SK-N-SH (cell line): Measurements from ENCODE around the gene DIAPH2. TPM values are rescaled to one million over a fixed set of nuclear protein-coding genes. Genes with fewer than 3 reads are reported as not detected.

Experiments used
- CTCF ChIA-PET: fragments of 300-600, 350-600 bp; formaldehyde crosslinking; extraction: SDS; loops from one replicate; lab custom pipeline; 2021; lab: Yijun Ruan, JAX
- POLR2A ChIA-PET: fragments of 350-600 bp; sonication (Branson Sonifier 250); formaldehyde crosslinking; extraction: SDS; loops from one replicate; lab custom pipeline; 2020; ENCODE audit warnings: antibody characterized with exemption, inconsistent platforms; lab: Yijun Ruan, JAX
- DNase-seq: peaks from one replicate; pipeline ENCODE4 v3.0.0; 2012
- H2AFZ ChIP-seq: fragments of 200-600 bp; sonication (generic); 2 replicates; pipeline ENCODE4 v1.8.1; 2016; ENCODE audit warnings: antibody characterized with exemption, mild to moderate bottlenecking, low read depth
- H3F3A ChIP-seq: fragments of 200-600 bp; sonication (generic); replicated peaks from 2 replicates; pipeline ENCODE3; 2016; ENCODE audit warnings: antibody characterized with exemption, mild to moderate bottlenecking; ENCODE audit not compliant: insufficient read depth
- H3K27ac ChIP-seq, 2 experiments: fragments of 200-500 bp in 1 of 2; fragments of 200-600 bp in 1 of 2; sonication (Bioruptor generic) in 1 of 2; sonication (generic), shearing (Covaris generic) in 1 of 2; 2 replicates each; pipeline versions ENCODE4 v1.5.1 to v1.6.1; 2014 to 2016; ENCODE audit warnings: low read depth in 2 of 2, inconsistent platforms in 1 of 2, low read length in 1 of 2, mild to moderate bottlenecking in 1 of 2, mixed read lengths in 1 of 2
- H3K27me3 ChIP-seq: fragments of 200-600 bp; sonication (generic), shearing (Covaris generic); 2 replicates; pipeline ENCODE4 v1.6.1; 2016; ENCODE audit warnings: mixed run types; ENCODE audit not compliant: insufficient read depth
- H3K36me3 ChIP-seq, 2 experiments: fragments of 200-500 bp in 1 of 2; fragments of 200-600 bp in 1 of 2; sonication (Bioruptor generic) in 1 of 2; sonication (generic) in 1 of 2; replicated peaks in 1 of 2; 2 replicates each; pipeline versions ENCODE3 to v1.5.1; 2014 to 2016; ENCODE audit warnings: low read length in 1 of 2, mild to moderate bottlenecking in 1 of 2; ENCODE audit not compliant: insufficient read depth in 2 of 2, control insufficient read depth in 1 of 2
- H3K4me1 ChIP-seq, 2 experiments: fragments of 200-500 bp in 1 of 2; fragments of 200-600 bp in 1 of 2; sonication (Bioruptor generic) in 1 of 2; sonication (generic), shearing (Covaris generic) in 1 of 2; 2 replicates each; pipeline versions ENCODE4 v1.5.1 to v1.6.1; 2014 to 2016; ENCODE audit warnings: low read depth in 1 of 2, low read length in 1 of 2, mixed run types in 1 of 2; ENCODE audit not compliant: insufficient read depth in 2 of 2, control insufficient read depth in 1 of 2
- H3K4me2 ChIP-seq: fragments of 200-600 bp; sonication (generic), shearing (Covaris generic); 2 replicates; pipeline ENCODE4 v1.6.1; 2017; ENCODE audit warnings: mixed run types
- H3K4me3 ChIP-seq, 2 experiments: fragments of 200-500 bp in 1 of 2; fragments of 200-600 bp in 1 of 2; sonication (Bioruptor generic) in 1 of 2; sonication (generic), shearing (Covaris generic) in 1 of 2; 2 replicates each; pipeline versions ENCODE4 v1.5.1 to v1.8.1; 2014 to 2016; ENCODE audit warnings: low read depth in 2 of 2, inconsistent platforms in 1 of 2, low read length in 1 of 2, mild to moderate bottlenecking in 1 of 2, mixed read lengths in 1 of 2, moderate library complexity in 1 of 2
- H3K79me2 ChIP-seq: fragments of 200-600 bp; sonication (generic); 2 replicates; pipeline ENCODE4 v1.8.1; 2017; ENCODE audit warnings: mild to moderate bottlenecking; ENCODE audit not compliant: insufficient read depth
- H3K9ac ChIP-seq: fragments of 200-600 bp; sonication (generic); 2 replicates; pipeline ENCODE4 v1.6.1; 2017; ENCODE audit warnings: mixed run types
- H3K9me2 ChIP-seq: fragments of 200-600 bp; sonication (generic); 2 replicates; pipeline ENCODE4 v1.6.1; 2017; ENCODE audit warnings: mixed run types
- H3K9me3 ChIP-seq: fragments of 200-600 bp; sonication (generic); 2 replicates; pipeline ENCODE4 v1.6.1; 2017; ENCODE audit warnings: mixed run types, mild to moderate bottlenecking, moderate library complexity
- H4K20me1 ChIP-seq: fragments of 200-600 bp; sonication (generic); 2 replicates; pipeline ENCODE4 v1.6.1; 2017; ENCODE audit warnings: mild to moderate bottlenecking, mixed run types; ENCODE audit not compliant: insufficient read depth
- EP300 ChIP-seq, 2 experiments: IDR thresholded peaks; 2 replicates each; pipeline versions ENCODE4 v1.4.0 to v1.6.1; 2012; ENCODE audit warnings: borderline replicate concordance in 1 of 2, low read depth in 1 of 2, low read length in 1 of 2
- FOXJ3 ChIP-seq: sonication (generic); formaldehyde crosslinking; IDR thresholded peaks from 2 replicates; pipeline ENCODE4 v1.5.1; 2020; ENCODE audit warnings: mild to moderate bottlenecking, missing genetic modification reagents
- FOXM1 ChIP-seq: IDR thresholded peaks from 2 replicates; pipeline ENCODE4 v1.4.0; 2012; ENCODE audit warnings: low read depth, mild to moderate bottlenecking
- GATA2 ChIP-seq: sonication (generic); formaldehyde crosslinking; IDR thresholded peaks from 2 replicates; pipeline ENCODE4 v1.5.0; 2020; ENCODE audit warnings: mild to moderate bottlenecking, missing genetic modification reagents
- JUND ChIP-seq: IDR thresholded peaks from 2 replicates; pipeline ENCODE4 v1.4.0; 2012
- MXI1 ChIP-seq: IDR thresholded peaks from 2 replicates; pipeline ENCODE4 v1.6.1; 2012; ENCODE audit warnings: mild to moderate bottlenecking, low read depth, low read length, improper control_type of control experiment
- NFIC ChIP-seq: IDR thresholded peaks from 2 replicates; pipeline ENCODE4 v1.4.0; 2012; ENCODE audit warnings: borderline replicate concordance
- NRF1 ChIP-seq: IDR thresholded peaks from 2 replicates; pipeline ENCODE4 v1.6.1; 2012; ENCODE audit warnings: low read depth, mild to moderate bottlenecking, low read length
- POLR2AphosphoS5 ChIP-seq: IDR thresholded peaks from 2 replicates; pipeline ENCODE4 v1.6.1; 2012; ENCODE audit warnings: low read depth, low read length
- RAD21 ChIP-seq: IDR thresholded peaks from 2 replicates; pipeline ENCODE4 v1.6.1; 2012; ENCODE audit warnings: mild to moderate bottlenecking, low read length
- RXRA ChIP-seq: IDR thresholded peaks from 2 replicates; pipeline ENCODE4 v1.4.0; 2012; ENCODE audit warnings: low read depth, mild to moderate bottlenecking, borderline replicate concordance
- SIN3A ChIP-seq: IDR thresholded peaks from 2 replicates; pipeline ENCODE4 v1.6.1; 2012; ENCODE audit warnings: low read depth, mild to moderate bottlenecking, low read length, moderate library complexity, borderline replicate concordance
- SMC3 ChIP-seq: IDR thresholded peaks from 2 replicates; pipeline ENCODE4 v1.6.1; 2012; ENCODE audit warnings: low read depth, low read length, improper control_type of control experiment
- TCF12 ChIP-seq: IDR thresholded peaks from 2 replicates; pipeline ENCODE4 v1.4.0; 2012
- TEAD4 ChIP-seq: IDR thresholded peaks from 2 replicates; pipeline ENCODE4 v1.4.0; 2012; ENCODE audit warnings: mild to moderate bottlenecking, borderline replicate concordance; ENCODE audit not compliant: insufficient read depth
- WGBS: methylation state at CpG from one replicate; pipeline ENCODE4 v1.1.6; 2017; ENCODE audit warnings: low lambda C conversion rate; 5-methylcytosine and 5-hydroxymethylcytosine counted together
- polyA plus RNA-seq, 3 experiments: library from polyadenylated mRNA; depleted of rRNA; stranded (reverse); fragments of >200 nt; gene quantifications; 2 replicates each; pipeline ENCODE4 v1.2.3, GENCODE V29; 2012
- TF ChIP-seq, protein P1 (sequence below): fragments of 150-350 bp; IDR thresholded peaks from 2 replicates; pipeline ENCODE4 v1.6.1; 2016; ENCODE audit warnings: mild to moderate bottlenecking, low read depth, low read length
- TF ChIP-seq, protein P2 (sequence below): IDR thresholded peaks from 2 replicates; pipeline ENCODE4 v1.4.0; 2012; ENCODE audit warnings: low read depth
- TF ChIP-seq, protein P3 (sequence below): IDR thresholded peaks from 2 replicates; pipeline ENCODE4; 2012
- TF ChIP-seq, protein P4 (sequence below): IDR thresholded peaks from 2 replicates; pipeline ENCODE4 v1.4.0; 2012; ENCODE audit warnings: low read depth, borderline replicate concordance
- TF ChIP-seq, protein P5 (sequence below): fragments of 150-350 bp; IDR thresholded peaks from 2 replicates; pipeline ENCODE4 v1.6.1; 2017; ENCODE audit warnings: antibody characterized with exemption, low read length, low read depth, borderline replicate concordance

DIAPH2 gene
- polyA plus RNA-seq, 1 of the 3 experiments (the other 2 are of a cell fraction), result 1.1 TPM

DNA sequence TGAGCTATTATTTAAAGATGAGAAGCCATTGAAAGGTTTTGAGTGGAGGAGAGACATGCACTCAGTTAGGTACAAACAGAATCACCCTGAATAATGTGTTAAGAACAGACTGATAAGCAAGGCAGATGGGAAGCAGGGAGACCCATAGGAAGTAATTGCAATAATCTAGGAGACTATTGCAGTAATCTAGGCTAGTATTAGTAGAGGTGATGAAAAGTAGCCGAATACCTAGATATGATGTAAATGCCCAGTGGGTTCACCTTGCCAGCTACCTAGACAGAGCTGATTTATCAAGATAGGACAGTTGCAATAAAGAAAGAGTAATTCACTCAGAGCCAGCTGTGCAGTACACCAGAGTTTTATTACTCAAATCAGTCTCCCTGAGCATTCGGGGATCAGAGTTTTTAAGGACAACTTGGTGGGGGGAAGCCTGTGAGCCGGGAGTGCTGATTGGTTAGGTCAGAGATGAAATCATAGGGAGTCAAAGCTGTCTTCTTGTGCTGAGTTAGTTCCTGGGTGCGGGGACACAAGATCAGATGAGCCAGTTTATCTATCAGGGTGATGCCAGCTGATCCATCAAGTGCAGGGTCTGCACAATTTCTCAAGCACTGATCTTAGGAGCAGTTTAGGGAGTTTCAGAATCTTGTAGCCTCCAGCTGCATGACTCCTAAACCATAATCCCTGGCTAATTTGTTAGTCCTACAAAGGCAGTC, 626.6 kb downstream of the DIAPH2 start:
- Histone ChIP-seq H3K27ac (no peak overlapping the region), H4K20me1 (no peaks in the 10 kb centered on the region), H3K9me3 (no peaks in the 10 kb centered on the region), H3K4me3 (no peak overlapping the region), H3K9ac (no peak overlapping the region), H3K36me3 (no peaks in the 10 kb centered on the region), H3K27me3 (no peaks in the 10 kb centered on the region; the same call in 1 of the 2 replicates), H3K4me2 (no peak overlapping the region), H2AFZ (no peak overlapping the region), H3K9me2 (no peaks in the 10 kb centered on the region), H3F3A (peaks cover 3% of the 10 kb centered on the region), H3K79me2 (no peaks in the 10 kb centered on the region), H3K4me1 (no peaks in the 10 kb centered on the region)
- POLR2A ChIA-PET, result interaction anchor here (0.7 kb wide), 1 partner anchor 158 kb away, joined by 6 read pairs; no protein-coding TSS in a partner anchor
- 35% methylated on average over 4 of the region's 4 CpGs for WGBS
- no peak for DNase-seq
- no peak for TF ChIP-seq RXRA
- no peak for TF ChIP-seq JUND
- TF ChIP-seq, protein P1, sequence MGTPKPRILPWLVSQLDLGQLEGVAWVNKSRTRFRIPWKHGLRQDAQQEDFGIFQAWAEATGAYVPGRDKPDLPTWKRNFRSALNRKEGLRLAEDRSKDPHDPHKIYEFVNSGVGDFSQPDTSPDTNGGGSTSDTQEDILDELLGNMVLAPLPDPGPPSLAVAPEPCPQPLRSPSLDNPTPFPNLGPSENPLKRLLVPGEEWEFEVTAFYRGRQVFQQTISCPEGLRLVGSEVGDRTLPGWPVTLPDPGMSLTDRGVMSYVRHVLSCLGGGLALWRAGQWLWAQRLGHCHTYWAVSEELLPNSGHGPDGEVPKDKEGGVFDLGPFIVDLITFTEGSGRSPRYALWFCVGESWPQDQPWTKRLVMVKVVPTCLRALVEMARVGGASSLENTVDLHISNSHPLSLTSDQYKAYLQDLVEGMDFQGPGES, result no peak
- no peak for TF ChIP-seq GATA2
- TF ChIP-seq SMC3, result no peak
- no peak for TF ChIP-seq EP300 (IDR thresholded peaks at IDR 0.05; ENCODE audit: borderline replicate concordance in 1 of 2, low read depth in 1 of 2, low read length in 1 of 2)
- TF ChIP-seq FOXM1, result no peak
- no peak for TF ChIP-seq MXI1
- TF ChIP-seq, protein P2, sequence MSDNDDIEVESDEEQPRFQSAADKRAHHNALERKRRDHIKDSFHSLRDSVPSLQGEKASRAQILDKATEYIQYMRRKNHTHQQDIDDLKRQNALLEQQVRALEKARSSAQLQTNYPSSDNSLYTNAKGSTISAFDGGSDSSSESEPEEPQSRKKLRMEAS, result no peak
- TF ChIP-seq NFIC, result no peak
- TF ChIP-seq, protein P3, sequence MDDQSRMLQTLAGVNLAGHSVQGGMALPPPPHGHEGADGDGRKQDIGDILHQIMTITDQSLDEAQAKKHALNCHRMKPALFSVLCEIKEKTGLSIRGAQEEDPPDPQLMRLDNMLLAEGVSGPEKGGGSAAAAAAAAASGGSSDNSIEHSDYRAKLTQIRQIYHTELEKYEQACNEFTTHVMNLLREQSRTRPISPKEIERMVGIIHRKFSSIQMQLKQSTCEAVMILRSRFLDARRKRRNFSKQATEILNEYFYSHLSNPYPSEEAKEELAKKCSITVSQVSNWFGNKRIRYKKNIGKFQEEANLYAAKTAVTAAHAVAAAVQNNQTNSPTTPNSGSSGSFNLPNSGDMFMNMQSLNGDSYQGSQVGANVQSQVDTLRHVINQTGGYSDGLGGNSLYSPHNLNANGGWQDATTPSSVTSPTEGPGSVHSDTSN, result no peak
- CTCF ChIA-PET, result no interaction called here

DNA sequence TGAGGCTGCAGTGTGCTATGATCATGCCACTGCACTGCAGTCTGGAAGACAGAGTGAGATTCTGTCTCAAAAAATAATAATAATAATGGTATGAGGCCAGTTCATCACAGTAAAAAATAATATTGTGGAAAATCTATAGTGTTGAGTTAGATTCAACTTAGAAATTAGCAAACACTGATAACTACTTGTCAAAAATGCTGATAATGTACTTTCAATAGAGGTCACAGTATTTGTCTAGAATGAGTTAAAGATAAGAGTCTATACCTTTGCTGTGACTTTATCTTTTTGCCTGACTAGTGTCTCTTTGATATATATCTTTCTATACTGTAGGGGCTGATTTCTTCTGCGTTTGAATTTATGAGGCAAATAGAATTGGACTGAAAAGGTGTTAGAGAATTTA, 629.7 kb downstream of the DIAPH2 start:
- Histone ChIP-seq H3K79me2 (no peaks in the 10 kb centered on the region), H3K4me1 (no peaks in the 10 kb centered on the region), H3F3A (no peaks in the 10 kb centered on the region), H2AFZ (no peak overlapping the region), H3K9me2 (no peaks in the 10 kb centered on the region), H3K4me2 (no peak overlapping the region), H3K9me3 (no peaks in the 10 kb centered on the region), H3K36me3 (no peaks in the 10 kb centered on the region), H3K27me3 (no peaks in the 10 kb centered on the region; the same call in 1 of the 2 replicates), H3K4me3 (no peak overlapping the region), H3K9ac (no peak overlapping the region), H4K20me1 (no peaks in the 10 kb centered on the region), H3K27ac (no peak overlapping the region)
- ChIA-PET POLR2A (no interaction called here), CTCF (no interaction called here)
- DNase-seq, result no peak
- 35% methylated on average over 1 of the region's 1 CpG for WGBS
- TF ChIP-seq TEAD4 (no peak), FOXJ3 (CRISPR knock-in tag) (no peak), SIN3A (no peak), TCF12 (no peak), GATA2 (no peak), NFIC (no peak), RXRA (no peak), NRF1 (no peak), RAD21 (no peak), EP300 (IDR thresholded peaks at IDR 0.05; ENCODE audit: borderline replicate concordance in 1 of 2, low read depth in 1 of 2, low read length in 1 of 2) (no peak), POLR2AphosphoS5 (no peak)
- TF ChIP-seq, protein P4, sequence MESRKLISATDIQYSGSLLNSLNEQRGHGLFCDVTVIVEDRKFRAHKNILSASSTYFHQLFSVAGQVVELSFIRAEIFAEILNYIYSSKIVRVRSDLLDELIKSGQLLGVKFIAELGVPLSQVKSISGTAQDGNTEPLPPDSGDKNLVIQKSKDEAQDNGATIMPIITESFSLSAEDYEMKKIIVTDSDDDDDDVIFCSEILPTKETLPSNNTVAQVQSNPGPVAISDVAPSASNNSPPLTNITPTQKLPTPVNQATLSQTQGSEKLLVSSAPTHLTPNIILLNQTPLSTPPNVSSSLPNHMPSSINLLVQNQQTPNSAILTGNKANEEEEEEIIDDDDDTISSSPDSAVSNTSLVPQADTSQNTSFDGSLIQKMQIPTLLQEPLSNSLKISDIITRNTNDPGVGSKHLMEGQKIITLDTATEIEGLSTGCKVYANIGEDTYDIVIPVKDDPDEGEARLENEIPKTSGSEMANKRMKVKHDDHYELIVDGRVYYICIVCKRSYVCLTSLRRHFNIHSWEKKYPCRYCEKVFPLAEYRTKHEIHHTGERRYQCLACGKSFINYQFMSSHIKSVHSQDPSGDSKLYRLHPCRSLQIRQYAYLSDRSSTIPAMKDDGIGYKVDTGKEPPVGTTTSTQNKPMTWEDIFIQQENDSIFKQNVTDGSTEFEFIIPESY, result no peak
- TF ChIP-seq, protein P5, sequence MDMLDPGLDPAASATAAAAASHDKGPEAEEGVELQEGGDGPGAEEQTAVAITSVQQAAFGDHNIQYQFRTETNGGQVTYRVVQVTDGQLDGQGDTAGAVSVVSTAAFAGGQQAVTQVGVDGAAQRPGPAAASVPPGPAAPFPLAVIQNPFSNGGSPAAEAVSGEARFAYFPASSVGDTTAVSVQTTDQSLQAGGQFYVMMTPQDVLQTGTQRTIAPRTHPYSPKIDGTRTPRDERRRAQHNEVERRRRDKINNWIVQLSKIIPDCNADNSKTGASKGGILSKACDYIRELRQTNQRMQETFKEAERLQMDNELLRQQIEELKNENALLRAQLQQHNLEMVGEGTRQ, result no peak
- TF ChIP-seq, protein P1, result no peak
